GM12873 (cell line): ENCODE results near the gene C11orf58.

Source experiments
- TF ChIP-seq, protein P1 (sequence below): IDR thresholded peaks from 2 replicates; pipeline ENCODE4 v1.5.1; 2012; ENCODE audit warnings: low read depth, mild to moderate bottlenecking, moderate library complexity, low read length, control low read depth; ENCODE audit not compliant: insufficient read depth; ENCODE audit errors: missing control alignments

The C11orf58 gene

DNA sequence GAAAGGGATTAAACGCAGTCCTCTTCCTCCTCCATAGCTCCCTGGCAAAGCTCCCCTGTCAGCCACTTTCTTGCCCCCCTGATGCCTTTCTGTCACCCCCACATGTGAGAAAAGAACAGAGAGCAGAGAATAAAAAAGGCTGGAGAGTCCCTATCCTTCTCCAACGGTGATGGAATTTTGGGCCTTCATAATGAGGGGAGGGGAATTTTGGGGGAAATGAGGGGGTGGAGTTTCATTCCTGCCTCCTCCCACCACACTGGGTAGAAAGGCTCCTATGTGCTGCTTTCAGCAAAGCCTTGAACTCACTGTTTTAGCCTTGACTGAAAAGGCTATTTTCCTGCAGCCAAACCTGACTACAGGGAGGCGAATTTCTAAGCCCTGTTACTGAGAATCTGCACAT, 59.3 kb downstream of the C11orf58 start:
- TF ChIP-seq, protein P1, sequence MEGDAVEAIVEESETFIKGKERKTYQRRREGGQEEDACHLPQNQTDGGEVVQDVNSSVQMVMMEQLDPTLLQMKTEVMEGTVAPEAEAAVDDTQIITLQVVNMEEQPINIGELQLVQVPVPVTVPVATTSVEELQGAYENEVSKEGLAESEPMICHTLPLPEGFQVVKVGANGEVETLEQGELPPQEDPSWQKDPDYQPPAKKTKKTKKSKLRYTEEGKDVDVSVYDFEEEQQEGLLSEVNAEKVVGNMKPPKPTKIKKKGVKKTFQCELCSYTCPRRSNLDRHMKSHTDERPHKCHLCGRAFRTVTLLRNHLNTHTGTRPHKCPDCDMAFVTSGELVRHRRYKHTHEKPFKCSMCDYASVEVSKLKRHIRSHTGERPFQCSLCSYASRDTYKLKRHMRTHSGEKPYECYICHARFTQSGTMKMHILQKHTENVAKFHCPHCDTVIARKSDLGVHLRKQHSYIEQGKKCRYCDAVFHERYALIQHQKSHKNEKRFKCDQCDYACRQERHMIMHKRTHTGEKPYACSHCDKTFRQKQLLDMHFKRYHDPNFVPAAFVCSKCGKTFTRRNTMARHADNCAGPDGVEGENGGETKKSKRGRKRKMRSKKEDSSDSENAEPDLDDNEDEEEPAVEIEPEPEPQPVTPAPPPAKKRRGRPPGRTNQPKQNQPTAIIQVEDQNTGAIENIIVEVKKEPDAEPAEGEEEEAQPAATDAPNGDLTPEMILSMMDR, result no peak

DNA sequence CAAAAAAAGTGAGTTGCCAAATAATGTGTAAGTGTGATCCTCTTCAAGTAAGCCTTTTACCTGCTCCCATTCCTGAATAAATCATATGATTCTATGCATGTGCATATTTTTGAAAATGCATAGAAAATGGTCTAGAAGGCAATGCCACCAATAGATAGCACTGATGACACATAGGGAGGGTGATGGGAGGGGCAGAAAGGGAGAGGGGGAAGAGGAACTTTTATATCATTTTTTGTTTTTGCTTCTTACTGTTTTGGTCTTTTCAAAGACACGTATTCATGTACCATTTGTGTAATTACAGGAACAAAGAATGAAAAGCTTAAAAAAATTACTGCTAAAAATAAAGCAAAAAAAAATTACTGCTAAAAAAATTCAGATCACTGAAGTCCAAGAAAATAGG, 60.8 kb downstream of the C11orf58 start:
- TF ChIP-seq, protein P1, result no peak

DNA sequence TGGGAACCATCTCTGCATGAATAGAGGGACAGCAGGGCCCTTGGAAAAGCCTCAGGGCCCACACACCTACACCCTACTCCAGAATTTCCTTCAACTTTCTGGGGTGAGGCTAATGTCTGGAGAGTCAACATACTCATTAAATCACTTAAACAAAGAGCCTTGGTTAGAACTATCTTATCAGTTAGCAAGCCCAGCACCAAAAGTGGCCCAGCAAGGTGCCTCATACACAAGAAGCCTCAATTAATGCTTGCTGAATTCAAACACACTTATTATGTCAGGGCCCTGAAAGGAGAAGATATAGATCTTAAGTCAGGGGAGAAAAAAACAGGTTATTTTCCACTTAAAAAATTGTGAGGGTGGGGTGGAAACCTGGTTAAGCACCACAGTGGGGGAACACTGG, 61.4 kb downstream of the C11orf58 start:
- TF ChIP-seq, protein P1, result no peak

DNA sequence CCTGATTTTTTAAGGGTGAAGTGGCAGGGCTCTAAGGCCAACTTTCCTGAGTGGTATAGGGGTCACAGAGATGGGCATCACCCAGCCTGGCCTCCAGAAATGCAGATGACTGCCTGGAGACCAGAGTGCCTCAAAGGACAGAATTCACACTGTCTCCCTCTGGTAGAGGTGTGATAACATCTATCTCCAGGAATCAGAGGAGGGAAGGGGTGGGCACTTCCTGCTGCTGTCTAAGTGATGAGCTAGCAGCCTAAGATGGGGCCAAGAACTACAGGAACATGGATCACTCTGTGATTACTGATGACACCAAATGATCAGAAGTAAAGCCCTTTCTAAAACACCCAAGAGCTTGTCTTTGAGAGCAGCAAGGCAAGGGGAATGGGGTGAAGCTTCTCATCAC, 61.9 kb downstream of the C11orf58 start:
- TF ChIP-seq, protein P1, result no peak

DNA sequence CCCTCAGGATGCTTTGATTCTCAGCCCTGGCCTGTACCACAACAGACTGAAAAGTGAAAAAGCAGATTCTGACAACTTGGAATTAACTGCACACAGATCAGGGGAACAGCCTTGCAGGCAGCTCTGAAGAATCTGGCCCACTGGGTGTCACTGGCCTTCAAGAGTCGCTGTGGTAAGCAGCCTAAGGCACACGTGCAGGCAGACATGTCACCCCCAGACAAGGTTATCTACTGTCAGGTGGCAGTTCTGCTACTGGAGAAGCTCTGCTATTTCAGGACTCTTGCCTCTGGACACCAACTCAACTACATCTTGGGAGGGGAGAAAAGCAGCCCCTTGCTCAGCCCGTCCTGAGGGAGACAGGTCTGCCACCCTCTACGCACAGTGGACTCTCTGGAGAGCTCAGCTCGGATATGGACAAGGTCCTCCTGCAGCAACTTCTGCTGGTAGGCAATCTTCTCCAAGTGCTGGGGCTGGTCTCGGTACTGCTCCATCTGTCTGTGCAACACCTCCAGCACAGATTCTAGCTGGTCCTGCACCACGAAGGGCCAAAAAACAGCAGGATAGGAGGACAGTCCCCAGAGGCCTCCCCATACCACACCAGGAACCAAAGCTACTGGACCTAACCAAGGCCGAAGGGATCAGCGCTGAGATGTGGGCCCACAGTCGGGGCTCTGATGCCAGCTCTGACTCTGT, 63.0 kb downstream of the C11orf58 start:
- TF ChIP-seq, protein P1, result no peak

DNA sequence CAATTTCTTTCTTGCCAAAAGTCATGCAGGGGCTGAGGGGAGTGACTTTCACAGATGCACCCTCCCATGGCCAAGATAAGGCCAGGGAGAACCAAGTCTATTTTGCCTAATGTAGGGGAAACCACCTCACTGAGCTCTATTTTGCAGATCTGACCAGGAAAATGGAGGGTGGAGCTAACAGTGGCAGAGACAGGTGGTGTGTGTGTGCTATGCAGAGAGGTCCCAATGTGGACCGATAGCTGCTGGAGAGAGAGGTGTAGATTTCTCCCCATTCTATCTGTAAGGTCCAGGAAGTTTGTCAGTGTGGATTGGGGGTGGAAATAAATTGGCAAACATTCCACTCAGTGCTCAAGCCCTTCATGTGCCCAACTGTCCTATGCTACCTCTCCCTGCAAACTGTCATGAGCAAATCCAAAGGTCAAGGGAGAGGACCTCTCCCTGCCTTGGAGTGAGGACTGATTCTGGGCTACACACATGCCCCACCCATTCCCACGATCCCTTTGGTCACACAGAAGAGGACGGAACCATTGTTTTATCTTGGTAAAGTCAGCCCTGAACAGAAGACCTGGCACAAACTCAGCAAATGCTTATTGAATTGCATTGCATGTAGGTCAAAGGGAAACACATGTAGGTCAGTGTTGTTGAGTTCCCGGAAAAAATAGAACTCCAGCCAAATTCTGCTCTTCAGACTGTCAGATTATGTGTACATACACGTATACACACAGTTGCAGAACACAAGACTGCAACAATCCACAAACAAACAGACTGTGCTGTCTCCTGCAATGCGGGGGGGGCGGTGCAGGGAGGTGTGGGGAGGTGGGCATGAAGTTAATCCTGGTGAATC, 65.9 kb downstream of the C11orf58 start:
- TF ChIP-seq, protein P1, result no peak

DNA sequence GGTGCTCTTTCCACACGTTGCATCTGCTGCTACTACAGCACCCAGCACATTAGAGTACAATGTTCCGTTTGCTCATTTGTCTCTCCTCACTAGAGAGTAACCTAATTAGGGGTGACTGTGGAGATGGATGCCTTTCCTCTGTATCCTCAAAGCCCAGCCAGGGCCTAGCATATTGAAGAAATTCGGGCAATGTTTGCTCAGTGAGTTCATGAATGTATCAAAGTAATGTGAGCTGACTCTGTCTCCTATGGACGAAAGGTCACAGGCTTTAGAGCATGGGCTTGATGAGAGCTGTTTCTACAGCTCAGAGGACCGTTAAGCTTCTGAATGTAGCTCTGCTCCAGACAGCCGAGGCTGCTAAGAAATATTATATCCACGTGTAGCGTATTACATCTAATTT, 67.5 kb downstream of the C11orf58 start:
- TF ChIP-seq, protein P1, result no peak
